Subcutaneous adipose tissue (tissue), 4 donors: ENCODE results near the gene TPD52L1. TPM values are rescaled to one million over a fixed set of nuclear protein-coding genes. Genes with fewer than 3 reads are reported as not detected.

Experiments
- CTCF ChIP-seq: fragments of 450-650 bp; IDR thresholded peaks from one replicate; pipeline ENCODE4 v1.5.1; 2016; ENCODE audit warnings: low read depth, mild to moderate bottlenecking, control low read depth, antibody characterized with exemption, moderate library complexity
- total RNA-seq, 4 donors: library from RNA; depleted of rRNA; stranded (reverse); fragments of >200 nt; gene quantifications; one replicate each; pipeline ENCODE4 v1.1.0, GENCODE V29; 2016

The TPD52L1 gene
- total RNA-seq, 4 donors from 2014 or later = 18.7 to 70.6 (median 33.4) TPM

DNA sequence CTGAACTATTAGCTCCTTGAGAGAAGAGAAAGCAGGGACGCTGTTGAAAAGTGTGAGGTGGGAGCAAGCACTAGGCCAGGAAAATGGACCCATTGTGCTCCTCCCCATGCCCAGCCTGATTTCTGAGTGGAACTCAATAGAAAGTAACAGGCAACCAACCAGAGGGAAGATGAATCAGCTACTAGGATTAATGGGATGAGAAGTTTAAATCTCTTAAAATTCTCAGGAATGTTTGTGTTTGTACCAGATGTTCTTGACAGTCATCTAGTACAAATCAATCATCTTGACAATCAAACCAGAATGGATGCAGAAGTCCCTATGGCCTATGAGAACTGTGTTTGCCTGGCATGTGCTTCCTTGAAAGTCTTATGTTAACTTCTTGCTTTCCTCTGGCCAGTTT lies 99.3 kb downstream of the TPD52L1 start:
- no peak for TF ChIP-seq CTCF

DNA sequence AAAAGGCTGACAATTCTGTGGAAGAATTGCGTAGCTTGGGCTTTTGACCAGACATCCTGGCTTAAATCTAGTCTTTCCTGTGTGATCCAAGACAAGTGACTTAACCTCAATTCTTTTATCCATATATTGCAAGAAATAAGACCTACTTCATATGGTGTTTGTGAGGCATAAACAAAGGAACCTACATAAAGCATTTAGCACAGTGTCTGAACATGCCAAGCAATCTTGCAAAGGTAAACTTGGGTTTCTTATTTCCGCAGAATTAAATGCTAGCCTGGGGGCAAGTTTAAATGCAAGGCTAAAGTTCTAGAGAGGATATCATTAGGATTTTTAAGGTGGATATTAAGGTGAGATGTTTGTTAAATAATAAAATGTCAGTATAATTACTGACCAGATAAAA lies 100.3 kb downstream of the TPD52L1 start:
- no peak for TF ChIP-seq CTCF

GRCh38 chr6:125254321-125254720 lies 100.7 kb downstream of the TPD52L1 start:
- TF ChIP-seq CTCF = no peak

GRCh38 chr6:125255201-125255600 lies 101.6 kb downstream of the TPD52L1 start:
- TF ChIP-seq CTCF = no peak

GRCh38 chr6:125257351-125257750 lies 103.8 kb downstream of the TPD52L1 start:
- no peak for TF ChIP-seq CTCF

- TF ChIP-seq CTCF = no peak
These were observed 105.2 kb downstream of the TPD52L1 start for GRCh38 chr6:125258651-125259353.

GRCh38 chr6:125259354-125259736 lies 105.8 kb downstream of the TPD52L1 start:
- no peak for TF ChIP-seq CTCF
